ENCODE data around the gene BBLN. TPM values are rescaled to one million over a fixed set of nuclear protein-coding genes. Genes with fewer than 3 reads are reported as not detected.

BBLN gene
- total RNA-seq, 1 experiment from 2014 or later, result 48.5 TPM

GRCh38 chr9:128114326-128115186 lies 45.5 kb upstream of the BBLN start:
- H3K4me1 ChIP-seq (ENCODE audit: control insufficient read depth, insufficient read depth, low read length), result no peaks in the 10 kb centered on the region; the same call in 1 of the 2 replicates
- intact Hi-C loops (cut with micrococcal nuclease; ENCODE audit: unreplicated experiment) (no loop called here), in situ Hi-C loops (cut with HindIII; ENCODE audit: low pct_unique_long_range_greater_than_20kb, low sequenced_read_pairs) (no loop called here)
- ChIA-PET CTCF (interaction anchor here (0.5 kb wide), 1 partner anchor 232 kb away, joined by 3 read pairs; no protein-coding TSS in a partner anchor), POLR2A (interaction anchor here (0.6 kb wide), 1 partner anchor 15 kb away, joined by 3 read pairs; no protein-coding TSS in a partner anchor)
- H3K27ac ChIP-seq (ENCODE audit: low read length), result no peak overlapping the region
- no peaks in the 10 kb centered on the region for H3K36me3 ChIP-seq (ENCODE audit: control insufficient read depth, insufficient read depth, low read length)
- H3K27me3 ChIP-seq (ENCODE audit: control insufficient read depth, insufficient read depth, low read length), result no peaks in the 10 kb centered on the region
- DNase-seq (ENCODE audit: low read depth, low spot score) (no peak), ATAC-seq (no peak)
- H3K9me3 ChIP-seq (ENCODE audit: control insufficient read depth, insufficient read depth, low read depth, low read length), result no peaks in the 10 kb centered on the region
- no TSS peak for BruUV-seq (replicated peaks)
- no peak overlapping the region for H3K4me3 ChIP-seq (ENCODE audit: low read depth in 2 of 2, low read length in 2 of 2)
- no peak for TF ChIP-seq POLR2AphosphoS5 (IDR thresholded peaks at IDR 0.05; ENCODE audit: low read depth, low read length)
- TF ChIP-seq SIN3A (IDR thresholded peaks at IDR 0.05; ENCODE audit: borderline replicate concordance, insufficient read depth, low read depth, low read length), result no peak
- TF ChIP-seq TCF7L2 (IDR thresholded peaks at IDR 0.05; ENCODE audit: low read depth, low read length), result no peak
- no peak for TF ChIP-seq REST (IDR thresholded peaks at IDR 0.05; ENCODE audit: insufficient read depth in 1 of 2, low read depth in 2 of 2, low read length in 1 of 2)
- TF ChIP-seq CTCF (IDR thresholded peaks at IDR 0.05), result no peak

- no peaks in the 10 kb centered on the region for H3K36me3 ChIP-seq (ENCODE audit: control insufficient read depth, insufficient read depth, low read length)
- ChIA-PET CTCF (interaction anchor here (0.5 kb wide), 2 partner anchors 45 to 233 kb away, joined by 3 to 4 read pairs; no protein-coding TSS in a partner anchor), POLR2A (interaction anchor here (0.6 kb wide), 1 partner anchor 16 kb away, joined by 3 read pairs; no protein-coding TSS in a partner anchor)
- no peak overlapping the region for H3K27ac ChIP-seq (ENCODE audit: low read length)
- TF ChIP-seq SIN3A (IDR thresholded peaks at IDR 0.05; ENCODE audit: borderline replicate concordance, insufficient read depth, low read depth, low read length) (no peak), REST (IDR thresholded peaks at IDR 0.05; ENCODE audit: insufficient read depth in 1 of 2, low read depth in 2 of 2, low read length in 1 of 2) (no peak), TCF7L2 (IDR thresholded peaks at IDR 0.05; ENCODE audit: low read depth, low read length) (no peak), POLR2AphosphoS5 (IDR thresholded peaks at IDR 0.05; ENCODE audit: low read depth, low read length) (no peak), CTCF (IDR thresholded peaks at IDR 0.05) (no peak)
- BruUV-seq (replicated peaks), result no TSS peak
- DNase-seq (ENCODE audit: low read depth, low spot score), result no peak
- H3K4me1 ChIP-seq (ENCODE audit: control insufficient read depth, insufficient read depth, low read length), result no peaks in the 10 kb centered on the region; the same call in 1 of the 2 replicates
- in situ Hi-C loops (cut with HindIII; ENCODE audit: low pct_unique_long_range_greater_than_20kb, low sequenced_read_pairs) (no loop called here), intact Hi-C loops (cut with micrococcal nuclease; ENCODE audit: unreplicated experiment) (no loop called here)
- no peak overlapping the region for H3K4me3 ChIP-seq (ENCODE audit: low read depth in 2 of 2, low read length in 2 of 2)
- H3K27me3 ChIP-seq (ENCODE audit: control insufficient read depth, insufficient read depth, low read length), result no peaks in the 10 kb centered on the region
- ATAC-seq, result no peak
- H3K9me3 ChIP-seq (ENCODE audit: control insufficient read depth, insufficient read depth, low read depth, low read length), result no peaks in the 10 kb centered on the region
These were observed 44.6 kb upstream of the BBLN start for GRCh38 chr9:128115187-128116103.

Measured in Panc1 (cell line).